Measurements from ENCODE around the gene DGKB. TPM values are rescaled to one million over a fixed set of nuclear protein-coding genes. Genes with fewer than 3 reads are reported as not detected.

DGKB gene
- polyA plus RNA-seq, 1 donor (not counting 4 experiments of a cell fraction or from before 2014, with no cell fraction given): 0.01 TPM

DNA sequence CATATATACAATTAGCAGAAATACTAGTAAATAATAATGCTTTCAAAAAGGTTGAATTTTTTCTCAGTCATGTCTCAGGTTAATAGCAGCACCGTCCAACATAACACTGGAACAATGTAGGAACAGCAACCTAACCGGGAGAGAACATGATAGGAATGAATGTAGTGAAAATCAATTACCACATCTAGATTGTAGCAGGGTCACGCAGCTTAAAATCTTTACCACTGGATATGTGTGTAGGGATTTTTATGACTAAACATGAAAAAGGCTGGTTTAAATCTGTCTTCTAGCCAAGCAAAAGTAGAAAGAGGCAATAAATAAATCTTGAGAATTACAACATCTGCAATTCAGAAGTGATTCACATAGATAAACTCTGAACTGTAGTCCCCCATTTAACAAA lies 326.0 kb downstream of the DGKB start:
- Histone ChIP-seq H3K4me3 (ENCODE audit: control insufficient read depth in 2 of 3, extremely low read depth in 1 of 3, insufficient read depth in 2 of 3, low read depth in 1 of 3, low read length in 3 of 3) (no peak overlapping the region), H3K9ac (ENCODE audit: control insufficient read depth, extremely low read depth, insufficient read depth, low read length) (no peak overlapping the region), H4K20me1 (ENCODE audit: control insufficient read depth, extremely low read depth, insufficient read depth, low read length) (no peaks in the 10 kb centered on the region), H3K27ac (ENCODE audit: control insufficient read depth, insufficient read depth, low read length) (no peak overlapping the region), H3K36me3 (ENCODE audit: control insufficient read depth in 2 of 2, extremely low read depth in 1 of 2, insufficient read depth in 2 of 2, low read length in 2 of 2) (no peaks in the 10 kb centered on the region), H3K79me2 (ENCODE audit: control insufficient read depth, insufficient read depth, low read length) (no peaks in the 10 kb centered on the region), H3K27me3 (ENCODE audit: control insufficient read depth, extremely low read depth, insufficient read depth, low read length) (no peaks in the 10 kb centered on the region), H3K4me1 (ENCODE audit: control insufficient read depth, extremely low read depth, insufficient read depth, low read length) (no peaks in the 10 kb centered on the region), H3K9me1 (ENCODE audit: control insufficient read depth, extremely low read depth, insufficient read depth, low read length) (no peaks in the 10 kb centered on the region), H3K9me3 (ENCODE audit: control insufficient read depth, low read depth, low read length) (no peaks in the 10 kb centered on the region), H2AFZ (ENCODE audit: control insufficient read depth, low read length) (no peak overlapping the region), H3K4me2 (ENCODE audit: control insufficient read depth, extremely low read depth, insufficient read depth, low read depth, low read length) (no peak overlapping the region)
- FAIRE-seq (no peak), DNase-seq (ENCODE audit: low read depth, low spot score) (no peak)
- dilution Hi-C loops (cut with MboI; ENCODE audit: extremely low pct_ligation_motif_present, low sequenced_read_pairs): no loop called here
- TF ChIP-seq EZH2 (IDR thresholded peaks at IDR 0.05; ENCODE audit: low read length) (no peak), CTCF (optimal IDR thresholded peaks at IDR 0.05 in 1 of 3, IDR thresholded peaks at IDR 0.05 in 1 of 3, conservative IDR thresholded peaks at IDR 0.05 in 1 of 3; ENCODE audit: extremely low read depth in 1 of 3, insufficient read depth in 2 of 3, low read length in 3 of 3) (no peak)

DNA sequence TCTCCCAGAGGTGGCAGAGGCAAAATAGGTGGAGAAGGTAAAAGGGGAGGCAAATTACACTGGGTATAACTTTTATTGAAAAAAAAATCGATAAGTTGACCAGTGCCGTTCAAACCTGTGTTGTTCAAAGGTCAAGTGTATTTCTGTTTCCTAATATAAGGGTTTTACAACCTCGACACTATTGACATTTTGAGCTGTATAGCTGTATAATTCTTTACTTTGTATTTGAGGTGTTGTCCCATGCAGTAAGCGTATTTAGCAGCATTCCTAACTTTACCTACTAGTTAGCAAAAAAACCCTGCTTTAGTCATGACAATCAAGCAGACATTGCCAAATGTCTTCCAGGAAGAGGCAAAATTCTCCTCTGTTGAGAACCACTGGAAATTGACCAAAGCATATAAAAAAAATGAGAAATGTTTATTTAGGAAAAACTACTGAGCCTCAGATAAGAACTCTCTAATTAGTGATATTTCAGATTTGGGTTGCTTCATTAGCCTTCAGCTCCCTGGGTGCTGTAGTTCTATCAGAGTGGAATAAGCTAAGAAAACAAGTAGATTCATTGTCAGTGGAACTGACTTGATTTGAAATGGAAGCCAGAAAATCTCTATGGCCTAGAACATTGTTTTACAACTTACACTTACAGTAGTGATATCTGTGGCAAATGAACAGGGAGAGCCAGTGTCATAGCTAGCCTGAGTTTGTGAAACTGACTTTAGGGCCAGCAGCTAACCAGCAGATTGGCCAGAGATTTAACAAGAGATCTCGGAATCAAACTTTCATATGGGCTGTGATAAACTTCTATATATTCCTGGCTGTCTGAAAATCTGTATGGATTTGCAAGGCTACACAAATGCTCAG lies 331.6 kb downstream of the DGKB start:
- Histone ChIP-seq H4K20me1 (ENCODE audit: control insufficient read depth, extremely low read depth, insufficient read depth, low read length) (no peaks in the 10 kb centered on the region), H3K9ac (ENCODE audit: control insufficient read depth, extremely low read depth, insufficient read depth, low read length) (no peak overlapping the region), H3K4me3 (ENCODE audit: control insufficient read depth in 2 of 3, extremely low read depth in 1 of 3, insufficient read depth in 2 of 3, low read depth in 1 of 3, low read length in 3 of 3) (no peak overlapping the region), H3K9me1 (ENCODE audit: control insufficient read depth, extremely low read depth, insufficient read depth, low read length) (no peaks in the 10 kb centered on the region), H3K4me2 (ENCODE audit: control insufficient read depth, extremely low read depth, insufficient read depth, low read depth, low read length) (no peak overlapping the region), H3K4me1 (ENCODE audit: control insufficient read depth, extremely low read depth, insufficient read depth, low read length) (no peaks in the 10 kb centered on the region), H3K79me2 (ENCODE audit: control insufficient read depth, insufficient read depth, low read length) (no peaks in the 10 kb centered on the region), H3K27me3 (ENCODE audit: control insufficient read depth, extremely low read depth, insufficient read depth, low read length) (no peaks in the 10 kb centered on the region), H3K9me3 (ENCODE audit: control insufficient read depth, low read depth, low read length) (no peaks in the 10 kb centered on the region), H3K27ac (ENCODE audit: control insufficient read depth, insufficient read depth, low read length) (no peak overlapping the region), H3K36me3 (ENCODE audit: control insufficient read depth in 2 of 2, extremely low read depth in 1 of 2, insufficient read depth in 2 of 2, low read length in 2 of 2) (no peaks in the 10 kb centered on the region), H2AFZ (ENCODE audit: control insufficient read depth, low read length) (no peak overlapping the region)
- DNase-seq (ENCODE audit: low read depth, low spot score): no peak
- FAIRE-seq: no peak
- dilution Hi-C loops (cut with MboI; ENCODE audit: extremely low pct_ligation_motif_present, low sequenced_read_pairs): no loop called here
- TF ChIP-seq EZH2 (IDR thresholded peaks at IDR 0.05; ENCODE audit: low read length): no peak
- no peak for TF ChIP-seq CTCF (optimal IDR thresholded peaks at IDR 0.05 in 1 of 3, IDR thresholded peaks at IDR 0.05 in 1 of 3, conservative IDR thresholded peaks at IDR 0.05 in 1 of 3; ENCODE audit: extremely low read depth in 1 of 3, insufficient read depth in 2 of 3, low read length in 3 of 3)

Data from keratinocyte (primary cell).